Measurements from ENCODE around the gene METAP1D. TPM values are rescaled to one million over a fixed set of nuclear protein-coding genes. Genes with fewer than 3 reads are reported as not detected.

METAP1D gene
- total RNA-seq, result 10 to 100 TPM in 1 of 3 donors, 1 to 10 TPM in 2; 6.2 to 12.5 (median 7.8) TPM

DNA sequence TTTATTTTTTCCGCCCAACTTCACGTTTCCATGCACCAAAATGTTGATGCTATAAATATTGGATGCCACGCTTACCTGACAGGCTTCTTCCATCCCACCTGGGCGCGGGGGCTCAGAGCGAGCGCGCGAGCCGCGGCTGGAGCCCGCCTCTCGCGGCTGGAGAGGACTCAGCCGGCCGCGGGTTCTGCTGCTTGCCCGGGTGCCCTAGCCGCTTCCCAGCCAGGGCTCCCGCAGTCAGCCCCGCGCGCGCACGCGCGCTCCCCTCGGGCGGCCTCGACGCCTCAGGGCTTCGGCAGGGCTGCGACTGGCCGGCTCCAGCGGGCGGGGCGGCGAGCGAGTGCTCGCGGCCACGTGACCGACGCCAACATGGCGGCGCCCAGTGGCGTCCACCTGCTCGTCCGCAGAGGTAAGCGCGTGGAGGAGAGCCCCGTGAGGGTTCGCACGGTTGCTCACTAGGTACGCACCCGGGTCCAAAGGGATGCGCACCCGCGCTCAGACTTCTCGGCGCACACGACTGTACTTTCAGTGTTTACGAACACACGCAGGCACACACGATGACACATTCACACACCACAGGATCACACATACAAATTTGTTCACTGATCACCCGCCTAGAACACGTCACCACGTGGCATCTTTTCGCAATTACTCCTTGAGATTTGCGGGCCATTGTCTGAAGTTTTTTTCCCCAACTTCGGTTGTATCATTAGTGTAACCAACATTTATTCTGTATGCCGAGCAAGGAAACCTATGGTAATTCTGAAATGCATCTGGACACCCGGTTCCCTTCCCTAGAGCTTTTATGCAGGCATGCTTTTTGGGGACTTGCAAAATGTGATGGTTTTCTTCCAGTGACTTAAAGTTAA is at the start of gene METAP1D:
TSS of gene METAP1D (plus strand) at position 350 of the 866 bp plus-strand sequence. CDS start at position 367, 17 bp downstream.
- Histone ChIP-seq H3K4me3 (peak within 1 kb of the TSS; percentile 68 to 78 (median 77)), H3K27ac (peak within 1 kb of the TSS in 1 of 2 donors; percentile 33), H3K36me3 (no peaks in the 10 kb centered on the region), H3K27me3 (no peaks in the 10 kb centered on the region), H3K4me1 (no peaks in the 10 kb centered on the region), H3K9me3 (no peaks in the 10 kb centered on the region)
- DNase-seq (ENCODE audit: low spot score in 2 of 2), result peak; percentile 56 to 73
- TF ChIP-seq, protein P1, sequence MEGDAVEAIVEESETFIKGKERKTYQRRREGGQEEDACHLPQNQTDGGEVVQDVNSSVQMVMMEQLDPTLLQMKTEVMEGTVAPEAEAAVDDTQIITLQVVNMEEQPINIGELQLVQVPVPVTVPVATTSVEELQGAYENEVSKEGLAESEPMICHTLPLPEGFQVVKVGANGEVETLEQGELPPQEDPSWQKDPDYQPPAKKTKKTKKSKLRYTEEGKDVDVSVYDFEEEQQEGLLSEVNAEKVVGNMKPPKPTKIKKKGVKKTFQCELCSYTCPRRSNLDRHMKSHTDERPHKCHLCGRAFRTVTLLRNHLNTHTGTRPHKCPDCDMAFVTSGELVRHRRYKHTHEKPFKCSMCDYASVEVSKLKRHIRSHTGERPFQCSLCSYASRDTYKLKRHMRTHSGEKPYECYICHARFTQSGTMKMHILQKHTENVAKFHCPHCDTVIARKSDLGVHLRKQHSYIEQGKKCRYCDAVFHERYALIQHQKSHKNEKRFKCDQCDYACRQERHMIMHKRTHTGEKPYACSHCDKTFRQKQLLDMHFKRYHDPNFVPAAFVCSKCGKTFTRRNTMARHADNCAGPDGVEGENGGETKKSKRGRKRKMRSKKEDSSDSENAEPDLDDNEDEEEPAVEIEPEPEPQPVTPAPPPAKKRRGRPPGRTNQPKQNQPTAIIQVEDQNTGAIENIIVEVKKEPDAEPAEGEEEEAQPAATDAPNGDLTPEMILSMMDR (IDR thresholded peaks at IDR 0.05), result no peak
- TF ChIP-seq POLR2AphosphoS5 (IDR thresholded peaks at IDR 0.05), result peak; percentile 58 to 74 (median 71)
- intact Hi-C loops (cut with DNase I; ENCODE audit: low total_unique reads), result loop anchor here (5.0 kb wide), 1 partner anchor 163 kb away; no protein-coding TSS in a partner anchor

DNA sequence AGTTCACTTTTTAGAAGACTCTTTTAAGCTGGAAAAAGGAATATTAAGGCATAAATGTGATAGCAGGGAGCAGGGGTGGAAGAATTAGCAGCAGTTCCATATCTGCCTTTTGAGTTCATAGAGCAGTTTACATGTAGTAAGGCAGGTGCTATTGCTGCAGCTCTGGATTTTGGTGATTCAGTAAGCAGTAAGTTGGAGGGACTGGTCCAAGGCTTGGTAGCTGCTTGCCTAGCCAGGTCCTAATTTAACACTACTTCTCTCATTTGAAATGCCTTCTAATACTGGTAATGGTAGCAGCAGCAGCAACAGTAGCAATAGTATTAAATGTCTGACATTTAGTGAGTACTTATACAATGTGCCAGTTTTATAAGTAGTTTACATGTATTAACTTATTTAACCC is 47.5 kb upstream of the METAP1D start:
- Histone ChIP-seq H3K27ac (no peak overlapping the region), H3K27me3 (no peaks in the 10 kb centered on the region), H3K9me3 (no peaks in the 10 kb centered on the region), H3K4me3 (no peak overlapping the region), H3K4me1 (no peaks in the 10 kb centered on the region), H3K36me3 (no peaks in the 10 kb centered on the region)
- TF ChIP-seq POLR2AphosphoS5 (IDR thresholded peaks at IDR 0.05), result no peak
- TF ChIP-seq, protein P1 (IDR thresholded peaks at IDR 0.05), result no peak
- no peak for TF ChIP-seq POLR2A (IDR thresholded peaks at IDR 0.05)
- intact Hi-C loops (cut with DNase I; ENCODE audit: low total_unique reads), result no loop called here
- DNase-seq (ENCODE audit: low spot score in 2 of 2), result no peak

- Histone ChIP-seq H3K4me1 (no peaks in the 10 kb centered on the region), H3K27ac (no peak overlapping the region), H3K36me3 (no peaks in the 10 kb centered on the region), H3K9me3 (no peaks in the 10 kb centered on the region), H3K4me3 (no peak overlapping the region), H3K27me3 (no peaks in the 10 kb centered on the region)
- TF ChIP-seq, protein P1 (IDR thresholded peaks at IDR 0.05), result no peak
- TF ChIP-seq POLR2A (IDR thresholded peaks at IDR 0.05) (no peak), POLR2AphosphoS5 (IDR thresholded peaks at IDR 0.05) (no peak)
- intact Hi-C loops (cut with DNase I; ENCODE audit: low total_unique reads), result no loop called here
- no peak for DNase-seq (ENCODE audit: low spot score in 2 of 2)
Measured at GRCh38 chr2:171952748-171953147, 47.0 kb upstream of the METAP1D start.

- intact Hi-C loops (cut with DNase I; ENCODE audit: low total_unique reads), result no loop called here
- H3K27me3 ChIP-seq, result no peaks in the 10 kb centered on the region
- H3K4me1 ChIP-seq, result no peaks in the 10 kb centered on the region
- H3K4me3 ChIP-seq, result no peak overlapping the region
- no peaks in the 10 kb centered on the region for H3K36me3 ChIP-seq
- TF ChIP-seq, protein P1 (IDR thresholded peaks at IDR 0.05), result no peak
- no peak for TF ChIP-seq POLR2A (IDR thresholded peaks at IDR 0.05)
- no peak for TF ChIP-seq POLR2AphosphoS5 (IDR thresholded peaks at IDR 0.05)
- DNase-seq (ENCODE audit: low spot score in 2 of 2), result no peak
- no peaks in the 10 kb centered on the region for H3K9me3 ChIP-seq
- H3K27ac ChIP-seq, result no peak overlapping the region
Measured at GRCh38 chr2:171956135-171956825, 43.5 kb upstream of the METAP1D start.

DNA sequence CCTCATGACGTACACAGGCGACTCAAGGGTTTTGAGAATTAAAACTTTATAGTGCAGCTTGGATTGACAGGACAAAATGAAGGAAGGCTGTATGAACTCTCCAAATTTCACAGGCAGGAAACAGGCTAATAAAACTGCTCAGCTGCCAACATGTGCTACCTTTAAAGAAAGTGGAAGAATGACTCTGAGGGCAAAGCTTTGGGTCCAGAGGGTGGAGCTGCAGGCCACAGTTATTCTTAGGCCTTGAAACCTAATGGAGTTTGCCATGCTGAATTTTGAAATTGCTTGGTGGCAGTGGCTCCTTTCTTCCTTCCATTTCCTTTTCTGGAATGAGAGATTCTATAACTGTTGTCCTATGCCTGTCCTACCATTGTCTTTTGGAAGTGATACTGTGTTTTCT is 42.7 kb upstream of the METAP1D start:
- no peak for DNase-seq (ENCODE audit: low spot score in 2 of 2)
- no peaks in the 10 kb centered on the region for H3K9me3 ChIP-seq
- no peaks in the 10 kb centered on the region for H3K4me1 ChIP-seq
- TF ChIP-seq POLR2AphosphoS5 (IDR thresholded peaks at IDR 0.05), result no peak
- H3K4me3 ChIP-seq, result no peak overlapping the region
- H3K27ac ChIP-seq, result no peak overlapping the region
- no peaks in the 10 kb centered on the region for H3K27me3 ChIP-seq
- intact Hi-C loops (cut with DNase I; ENCODE audit: low total_unique reads), result no loop called here
- no peaks in the 10 kb centered on the region for H3K36me3 ChIP-seq

All from breast epithelium (tissue), 4 donors.